HG03060 (cell line): ENCODE results near the gene NDST3.
"Not testable (repeated sequence)": the region's sequence is repeated elsewhere in the genome, so short reads cannot be mapped to it uniquely, and the experiment has no call there.

Source experiments
- ATAC-seq: cut with Tn5 transposase; IDR thresholded peaks from one replicate; pipeline ENCODE4 v1.9.1; 2021; ENCODE audit warnings: low read depth, moderate number of reproducible peaks; ENCODE audit not compliant: unreplicated experiment

Gene NDST3

DNA sequence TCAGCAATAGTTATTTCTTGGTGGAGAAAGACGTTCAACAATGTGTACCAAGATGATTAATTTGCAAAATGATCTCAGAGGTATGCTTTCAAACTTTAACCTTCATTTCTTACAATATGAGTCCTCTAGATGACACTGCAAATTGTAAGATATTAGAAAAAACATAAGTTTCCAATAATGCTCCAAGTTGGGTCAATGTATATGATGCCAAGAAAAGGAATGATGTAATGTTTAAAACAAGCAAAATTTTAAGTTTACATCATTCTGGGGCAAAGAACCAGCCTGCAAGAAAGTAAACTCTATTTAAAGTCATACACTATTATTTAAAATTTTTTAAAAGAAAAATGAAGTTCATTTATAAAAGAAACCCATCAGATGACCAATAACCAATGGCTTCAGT, 262.4 kb downstream of the NDST3 start:
- no peak for ATAC-seq

DNA sequence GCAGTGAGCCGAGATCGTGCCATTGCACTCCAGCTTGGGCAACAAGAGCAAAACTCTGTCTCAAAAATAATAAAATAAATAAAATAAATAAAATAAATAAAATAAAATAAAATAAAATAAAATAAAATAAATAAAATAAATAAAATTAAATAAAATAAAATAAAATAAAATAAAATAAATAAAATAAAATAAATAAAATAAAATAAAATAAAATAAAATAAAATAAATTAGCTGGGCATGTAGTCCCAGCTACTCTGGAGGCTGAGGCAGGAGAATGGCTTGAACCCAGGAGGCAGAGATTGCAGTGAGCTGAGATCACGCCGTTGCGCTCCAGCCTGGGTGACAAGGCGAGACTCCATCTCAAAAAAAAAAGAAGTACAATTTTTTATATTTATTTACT, 265.3 kb downstream of the NDST3 start:
- ATAC-seq, result not testable (repeated sequence)

DNA sequence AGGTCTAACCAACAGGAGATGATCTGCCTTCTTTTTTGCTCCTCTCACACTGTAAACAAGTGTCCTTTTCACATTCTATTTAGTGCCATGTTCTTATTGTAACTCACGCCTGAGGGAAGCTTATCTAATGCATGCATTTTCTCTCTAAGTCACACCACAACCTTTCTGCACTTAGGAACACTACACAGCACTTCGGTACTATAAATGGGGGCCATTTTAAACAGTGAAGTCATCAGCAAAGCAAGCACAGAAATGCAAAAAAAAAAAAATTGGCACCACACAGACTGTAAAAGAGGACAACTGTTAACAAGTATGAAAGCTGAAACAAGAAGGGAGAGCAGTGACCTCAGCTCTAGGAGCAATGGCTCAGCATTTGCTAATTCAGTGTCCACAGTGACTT, 273.4 kb downstream of the NDST3 start:
- ATAC-seq, result no peak
